Neural progenitor cell (in vitro differentiated cells): Measurements from ENCODE around the gene FLVCR1. TPM values are rescaled to one million over a fixed set of nuclear protein-coding genes. Genes with fewer than 3 reads are reported as not detected.
A peak's percentile ranks its signal among the peaks of the same experiment; 100 is the strongest.

Experiments
- DNase-seq: peaks from one replicate; pipeline ENCODE4 v3.0.0-alpha.2; 2016; ENCODE audit warnings: low spot score
- H2AFZ ChIP-seq: fragments of 200-600 bp; sonication (generic); replicated peaks from 2 replicates; pipeline ENCODE4 v1.6.1; 2016; ENCODE audit warnings: antibody characterized with exemption
- H3F3A ChIP-seq: fragments of 200-600 bp; sonication (generic); 2 replicates; pipeline ENCODE4 v1.6.1; 2016; ENCODE audit warnings: antibody characterized with exemption, low read depth
- H3K27ac ChIP-seq: fragments of 200-600 bp; sonication (generic); 2 replicates; pipeline ENCODE4 v1.5.1; 2016; ENCODE audit warnings: mild to moderate bottlenecking
- H3K27me3 ChIP-seq: fragments of 200-600 bp; sonication (generic); 2 replicates; pipeline ENCODE4 v1.6.1; 2016; ENCODE audit warnings: mild to moderate bottlenecking, moderate library complexity
- H3K36me3 ChIP-seq: fragments of 200-600 bp; sonication (generic); 2 replicates; pipeline ENCODE4 v1.5.1; 2016
- H3K4me1 ChIP-seq: fragments of 200-600 bp; sonication (generic); 2 replicates; pipeline ENCODE4 v1.6.1; 2016; ENCODE audit warnings: mixed run types
- H3K4me2 ChIP-seq: fragments of 200-600 bp; sonication (generic); 2 replicates; pipeline ENCODE4 v1.6.1; 2016
- H3K4me3 ChIP-seq: fragments of 200-600 bp; sonication (generic); 2 replicates; pipeline ENCODE4 v1.5.1; 2016
- H3K79me2 ChIP-seq: fragments of 200-600 bp; sonication (generic); 2 replicates; pipeline ENCODE4 v1.6.1; 2016; ENCODE audit warnings: low read depth
- H3K9ac ChIP-seq: fragments of 200-600 bp; sonication (generic); 2 replicates; pipeline ENCODE4 v1.6.1; 2016
- H3K9me3 ChIP-seq: fragments of 200-600 bp; sonication (generic); 2 replicates; pipeline ENCODE4 v1.5.1; 2016; ENCODE audit warnings: low read depth
- H4K20me1 ChIP-seq: fragments of 200-600 bp; sonication (generic); 2 replicates; pipeline ENCODE4 v1.6.1; 2016; ENCODE audit warnings: low read depth
- H3K27ac Mint-ChIP-seq: 3 replicates; pipeline ENCODE4 v1.8.0; 2021; ENCODE audit warnings: mixed read lengths
- H3K27me3 Mint-ChIP-seq: 2 replicates; pipeline ENCODE4 v1.8.0; 2022; ENCODE audit warnings: low read depth, mild to moderate bottlenecking, inconsistent platforms, moderate library complexity, mixed read lengths; ENCODE audit not compliant: insufficient read depth
- H3K36me3 Mint-ChIP-seq: 3 replicates; pipeline ENCODE4 v1.8.0; 2021; ENCODE audit warnings: mixed read lengths
- H3K4me1 Mint-ChIP-seq: 3 replicates; pipeline ENCODE4 v1.8.0; 2021; ENCODE audit warnings: mixed read lengths
- H3K4me3 Mint-ChIP-seq: 3 replicates; pipeline ENCODE4 v1.8.0; 2021; ENCODE audit warnings: mild to moderate bottlenecking, moderate library complexity, mixed read lengths
- H3K9me3 Mint-ChIP-seq: 3 replicates; pipeline ENCODE4 v1.8.0; 2020; ENCODE audit warnings: mixed read lengths
- EZH2 ChIP-seq: fragments of 200-600 bp; sonication (generic); IDR thresholded peaks from 2 replicates; pipeline ENCODE4 v1.6.1; 2017; ENCODE audit warnings: antibody characterized with exemption, mild to moderate bottlenecking, moderate library complexity
- EZH2phosphoT487 ChIP-seq: fragments of 200-600 bp; sonication (generic); IDR thresholded peaks from 2 replicates; pipeline ENCODE4 v1.6.1; 2017; ENCODE audit warnings: antibody characterized with exemption
- total RNA-seq: library from RNA; depleted of rRNA; stranded (reverse); fragments of >200 nt; gene quantifications from 2 replicates; pipeline ENCODE4 v1.2.3, GENCODE V29; 2015; ENCODE audit warnings: low replicate concordance
- TF ChIP-seq, protein P1 (sequence below): fragments of 200-600 bp; sonication (generic); IDR thresholded peaks from 2 replicates; pipeline ENCODE4 v1.5.1; 2017; ENCODE audit warnings: antibody characterized with exemption, mild to moderate bottlenecking

The FLVCR1 gene
- total RNA-seq, 1 donor from 2014 or later: 33.2 TPM

DNA sequence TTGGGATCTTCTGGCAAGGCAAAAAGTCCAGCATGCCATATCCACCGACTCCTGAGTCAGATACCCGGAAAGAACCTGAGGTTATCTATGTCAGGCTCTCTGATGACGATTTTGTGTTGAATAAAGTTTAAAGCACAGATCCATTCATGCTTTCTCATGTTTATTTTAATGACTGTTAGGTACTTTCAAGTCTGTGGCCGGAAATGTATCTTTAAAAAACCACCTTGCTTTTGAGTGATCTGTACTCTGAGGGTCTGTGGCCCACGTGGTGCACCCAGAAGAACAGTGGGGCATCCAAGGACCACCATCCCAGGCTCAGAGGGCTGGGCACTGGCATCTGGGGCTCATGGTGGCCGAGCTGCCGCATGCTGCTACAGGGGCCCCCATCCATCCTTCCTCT is 62.2 kb downstream of the FLVCR1 start:
- no peak overlapping the region for H3K27ac ChIP-seq
- H3K9me3 Mint-ChIP-seq: peaks cover 2% of the 10 kb centered on the region

DNA sequence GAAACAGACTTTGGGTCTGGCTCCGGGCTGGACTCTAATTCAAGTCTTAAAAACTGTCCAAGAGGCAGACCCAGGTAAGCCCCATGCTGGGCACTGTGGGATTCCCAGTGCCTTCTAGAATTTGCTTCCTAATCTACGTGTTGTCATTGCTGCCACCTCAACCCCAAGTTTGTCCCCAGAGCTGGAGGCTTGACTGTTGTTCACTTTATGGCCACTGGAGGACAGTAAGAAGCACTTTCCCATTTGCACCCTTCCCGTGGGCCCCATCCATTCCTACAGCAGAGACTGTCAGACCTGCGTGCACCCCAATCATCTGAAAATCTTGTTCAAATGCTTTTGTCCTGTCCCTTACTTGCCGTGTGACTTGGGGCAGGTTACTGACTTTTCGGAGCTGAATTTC is 62.8 kb downstream of the FLVCR1 start:
- Mint-ChIP-seq H3K9me3 (peaks cover 2% of the 10 kb centered on the region), H3K36me3 (peaks cover 1% of the 10 kb centered on the region), H3K4me3 (no peak overlapping the region), H3K27me3 (peaks cover 16% of the 10 kb centered on the region), H3K4me1 (peaks cover 18% of the 10 kb centered on the region), H3K27ac (no peak overlapping the region)
- Histone ChIP-seq H3K4me2 (no peak overlapping the region), H4K20me1 (no peaks in the 10 kb centered on the region), H3K27me3 (no peaks in the 10 kb centered on the region), H3K79me2 (no peaks in the 10 kb centered on the region), H3K36me3 (no peaks in the 10 kb centered on the region), H2AFZ (no peak overlapping the region), H3K9me3 (no peaks in the 10 kb centered on the region), H3K4me3 (no peak overlapping the region), H3K4me1 (peaks cover 8% of the 10 kb centered on the region), H3K9ac (no peak overlapping the region), H3K27ac (no peak overlapping the region), H3F3A (peaks cover 9% of the 10 kb centered on the region)
- TF ChIP-seq, protein P1, sequence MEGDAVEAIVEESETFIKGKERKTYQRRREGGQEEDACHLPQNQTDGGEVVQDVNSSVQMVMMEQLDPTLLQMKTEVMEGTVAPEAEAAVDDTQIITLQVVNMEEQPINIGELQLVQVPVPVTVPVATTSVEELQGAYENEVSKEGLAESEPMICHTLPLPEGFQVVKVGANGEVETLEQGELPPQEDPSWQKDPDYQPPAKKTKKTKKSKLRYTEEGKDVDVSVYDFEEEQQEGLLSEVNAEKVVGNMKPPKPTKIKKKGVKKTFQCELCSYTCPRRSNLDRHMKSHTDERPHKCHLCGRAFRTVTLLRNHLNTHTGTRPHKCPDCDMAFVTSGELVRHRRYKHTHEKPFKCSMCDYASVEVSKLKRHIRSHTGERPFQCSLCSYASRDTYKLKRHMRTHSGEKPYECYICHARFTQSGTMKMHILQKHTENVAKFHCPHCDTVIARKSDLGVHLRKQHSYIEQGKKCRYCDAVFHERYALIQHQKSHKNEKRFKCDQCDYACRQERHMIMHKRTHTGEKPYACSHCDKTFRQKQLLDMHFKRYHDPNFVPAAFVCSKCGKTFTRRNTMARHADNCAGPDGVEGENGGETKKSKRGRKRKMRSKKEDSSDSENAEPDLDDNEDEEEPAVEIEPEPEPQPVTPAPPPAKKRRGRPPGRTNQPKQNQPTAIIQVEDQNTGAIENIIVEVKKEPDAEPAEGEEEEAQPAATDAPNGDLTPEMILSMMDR: peak; percentile 42
- no peak for TF ChIP-seq EZH2phosphoT487
- DNase-seq: no peak

More for the DNA sequence above, 62.2 kb downstream of the FLVCR1 start:
- Mint-ChIP-seq H3K27ac (no peak overlapping the region), H3K36me3 (peaks cover 1% of the 10 kb centered on the region), H3K27me3 (peaks cover 16% of the 10 kb centered on the region), H3K4me1 (peaks cover 22% of the 10 kb centered on the region), H3K4me3 (no peak overlapping the region)
- peaks cover 8% of the 10 kb centered on the region for H3K4me1 ChIP-seq
- H4K20me1 ChIP-seq: no peaks in the 10 kb centered on the region
- no peaks in the 10 kb centered on the region for H3K27me3 ChIP-seq
- H3K36me3 ChIP-seq: no peaks in the 10 kb centered on the region
- H3K4me3 ChIP-seq: no peak overlapping the region
- H3K4me2 ChIP-seq: no peak overlapping the region
- no peak overlapping the region for H2AFZ ChIP-seq
- DNase-seq: no peak
- TF ChIP-seq EZH2: no peak
- TF ChIP-seq, protein P1: no peak
- no peak for TF ChIP-seq EZH2phosphoT487
- no peaks in the 10 kb centered on the region for H3K9me3 ChIP-seq
- no peaks in the 10 kb centered on the region for H3K79me2 ChIP-seq
- peaks cover 16% of the 10 kb centered on the region for H3F3A ChIP-seq
- no peak overlapping the region for H3K9ac ChIP-seq

DNA sequence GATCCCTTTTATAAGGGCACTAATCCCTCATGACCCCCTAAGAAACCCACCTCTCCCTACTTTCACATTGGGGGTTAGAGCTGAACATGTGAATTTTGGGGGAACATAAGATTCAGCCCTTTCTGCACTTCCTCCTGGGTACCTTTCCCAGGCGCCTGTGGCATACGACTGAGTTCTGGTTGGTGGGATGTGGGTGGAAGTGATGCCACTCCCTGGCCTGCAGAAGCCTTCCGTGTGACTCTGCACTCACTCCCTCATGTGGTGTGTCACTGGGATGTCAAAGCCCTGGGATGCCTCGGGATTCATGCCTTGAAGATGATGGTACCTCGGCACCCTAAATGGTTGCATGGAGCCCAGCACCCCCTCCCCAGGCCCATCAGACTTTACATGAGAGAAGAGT is 63.9 kb downstream of the FLVCR1 start:
- Histone ChIP-seq H3K9ac (no peak overlapping the region), H3K27ac (no peak overlapping the region), H3K4me3 (no peak overlapping the region), H3K36me3 (no peaks in the 10 kb centered on the region), H2AFZ (no peak overlapping the region), H3K4me2 (no peak overlapping the region), H3F3A (peaks cover under 1% of the 10 kb centered on the region), H3K9me3 (no peaks in the 10 kb centered on the region), H3K27me3 (no peaks in the 10 kb centered on the region), H3K4me1 (no peaks in the 10 kb centered on the region), H4K20me1 (no peaks in the 10 kb centered on the region), H3K79me2 (no peaks in the 10 kb centered on the region)
- Mint-ChIP-seq H3K27me3 (peaks cover 17% of the 10 kb centered on the region), H3K36me3 (peaks cover 1% of the 10 kb centered on the region), H3K27ac (no peak overlapping the region), H3K4me1 (peaks cover 7% of the 10 kb centered on the region), H3K4me3 (no peak overlapping the region), H3K9me3 (peaks cover 2% of the 10 kb centered on the region)
- DNase-seq: no peak
- TF ChIP-seq EZH2 (no peak), EZH2phosphoT487 (no peak)
- TF ChIP-seq, protein P1: no peak
